Activated naive CD4-positive, alpha-beta T cell (primary cell): Measurements from ENCODE around the gene PBRM1.

Experiments used
- DNase-seq, 4 experiments: peaks; one replicate each; lab custom pipeline; 2025; lab: John Stamatoyannopoulos, UW

Gene PBRM1

DNA sequence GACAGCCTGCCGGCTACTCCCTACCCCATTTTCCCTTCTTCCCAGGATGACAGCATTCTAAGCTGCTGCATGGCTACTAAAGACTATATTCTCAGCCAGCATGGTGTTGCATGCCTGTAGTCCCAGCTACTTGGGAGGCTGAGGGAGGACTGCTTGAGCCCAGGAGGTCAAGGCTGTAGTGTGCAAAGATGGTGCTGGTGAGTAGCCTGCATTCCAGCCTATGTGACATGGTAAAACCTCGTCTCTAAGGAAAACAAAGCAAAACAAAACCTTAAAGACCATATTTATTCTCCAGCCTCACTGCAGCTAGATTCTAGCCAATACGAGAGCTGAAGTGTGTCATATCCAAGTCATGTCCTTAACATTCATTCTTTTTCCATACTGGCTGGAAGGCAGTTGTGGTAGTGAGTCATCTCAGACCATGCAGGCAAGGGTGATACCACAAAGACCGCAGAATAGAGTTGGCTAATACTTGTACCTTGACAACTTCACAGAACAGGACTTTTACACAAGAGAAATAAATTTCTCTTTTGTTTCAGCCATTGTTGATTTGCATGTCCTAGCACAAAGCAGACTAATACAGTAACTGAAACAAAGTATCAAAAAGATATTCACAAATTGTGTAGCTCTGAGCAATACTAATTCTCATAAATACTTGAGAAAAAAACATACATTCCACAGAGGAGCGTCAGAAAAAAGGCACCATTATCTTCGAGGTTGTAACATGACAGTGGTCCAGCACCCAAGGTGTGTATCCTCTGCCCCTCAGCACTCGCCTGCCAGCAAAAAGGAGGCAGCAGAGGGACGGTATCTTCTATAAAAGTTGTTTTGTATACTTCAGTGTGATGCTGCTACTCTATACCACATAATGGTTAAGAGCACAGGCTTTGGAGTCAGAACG is 14.8 kb downstream of the PBRM1 start:
- no peak for DNase-seq

DNA sequence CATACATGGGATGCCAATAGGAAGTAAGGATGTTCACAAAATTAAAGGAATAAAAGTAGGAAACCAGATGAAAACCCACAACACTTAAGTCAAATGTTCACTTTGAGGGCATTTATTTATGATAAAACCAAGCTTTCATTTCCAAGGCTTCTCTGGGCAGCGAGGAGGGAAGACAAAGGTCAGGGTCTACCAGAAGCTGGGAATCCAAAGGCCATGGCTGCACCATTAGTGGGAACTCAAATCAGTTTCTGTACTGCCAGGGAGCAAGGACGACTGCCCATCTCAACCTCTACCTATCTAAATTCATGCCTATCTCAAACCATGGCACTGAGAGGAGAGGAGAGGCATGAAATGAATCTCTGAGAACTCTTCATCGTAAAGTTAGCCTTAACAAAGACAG is 22.6 kb downstream of the PBRM1 start:
- DNase-seq, result no peak

DNA sequence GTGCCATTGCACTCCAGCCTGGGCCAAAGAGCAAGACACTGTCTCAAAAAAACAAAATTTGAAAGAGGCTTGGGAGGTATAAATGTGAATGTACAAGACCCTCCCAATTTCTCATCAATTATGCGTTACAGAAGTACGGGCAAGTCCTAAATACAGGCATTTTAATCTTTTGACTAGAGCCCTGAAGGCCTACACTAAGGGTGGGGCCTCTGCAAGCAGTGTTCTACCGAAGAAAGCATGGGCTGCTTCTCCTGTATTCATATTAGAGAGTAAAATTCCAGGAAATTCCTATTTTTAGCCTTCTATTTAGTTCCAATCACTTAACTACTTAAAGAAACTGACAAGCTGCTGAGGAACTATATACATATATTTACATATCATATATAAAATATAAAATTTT is 25.7 kb downstream of the PBRM1 start:
- DNase-seq, result no peak

DNA sequence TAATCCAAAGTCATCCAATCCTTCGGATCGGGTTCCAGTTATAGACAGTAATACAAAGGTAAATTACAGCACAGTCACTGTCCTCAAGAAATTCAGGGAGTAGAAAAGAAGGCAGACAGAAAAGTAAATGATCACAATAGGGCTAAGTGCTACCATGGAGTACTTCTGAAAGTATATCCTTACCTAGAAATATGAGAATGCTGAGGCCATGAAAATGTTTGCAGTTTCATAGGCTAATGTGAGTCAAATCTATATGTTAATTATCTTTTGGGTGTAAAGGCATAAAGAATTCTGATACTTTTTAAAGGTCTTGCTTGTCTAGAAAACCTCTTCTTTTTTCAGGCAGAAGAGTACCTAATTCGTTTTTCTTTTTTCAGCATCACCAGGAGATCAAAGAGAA is 29.8 kb downstream of the PBRM1 start:
- DNase-seq, result no peak

DNA sequence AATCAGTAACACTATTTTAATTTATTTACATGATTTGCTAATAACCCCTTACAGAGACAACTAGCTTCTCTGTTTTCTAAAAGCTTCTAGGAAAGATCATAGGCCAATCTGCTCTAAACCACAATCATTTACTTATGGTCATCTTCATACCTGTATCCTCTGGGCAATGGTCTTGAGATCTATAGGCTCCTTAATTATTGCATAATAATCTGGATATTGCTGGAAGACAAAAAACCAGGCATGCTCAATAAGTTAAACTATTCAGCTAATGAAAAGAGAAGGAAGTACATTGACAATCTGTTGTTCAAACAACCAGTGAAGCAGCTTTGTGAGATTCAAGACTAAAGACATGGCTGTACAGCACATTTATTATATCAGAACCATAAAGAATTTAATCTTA is 34.1 kb downstream of the PBRM1 start:
- no peak for DNase-seq

DNA sequence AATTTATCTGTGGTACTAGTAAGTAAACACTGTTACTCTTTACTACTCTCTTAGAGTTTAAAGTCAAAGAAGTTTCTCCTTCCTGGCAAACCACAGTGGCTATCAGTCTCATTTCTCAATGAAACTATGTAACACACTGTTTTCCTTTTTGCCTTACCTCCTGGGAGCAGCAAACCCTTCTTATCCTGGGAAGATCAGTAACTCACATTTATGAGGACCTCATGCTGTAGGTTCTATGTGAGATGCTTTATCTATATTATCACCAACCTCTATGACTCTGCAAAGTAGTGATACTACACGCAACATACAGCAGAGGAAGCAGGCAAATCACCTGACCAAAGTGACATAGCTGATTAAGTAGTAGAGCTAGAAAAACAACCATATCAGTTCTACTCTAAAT is 35.3 kb downstream of the PBRM1 start:
- no peak for DNase-seq

DNA sequence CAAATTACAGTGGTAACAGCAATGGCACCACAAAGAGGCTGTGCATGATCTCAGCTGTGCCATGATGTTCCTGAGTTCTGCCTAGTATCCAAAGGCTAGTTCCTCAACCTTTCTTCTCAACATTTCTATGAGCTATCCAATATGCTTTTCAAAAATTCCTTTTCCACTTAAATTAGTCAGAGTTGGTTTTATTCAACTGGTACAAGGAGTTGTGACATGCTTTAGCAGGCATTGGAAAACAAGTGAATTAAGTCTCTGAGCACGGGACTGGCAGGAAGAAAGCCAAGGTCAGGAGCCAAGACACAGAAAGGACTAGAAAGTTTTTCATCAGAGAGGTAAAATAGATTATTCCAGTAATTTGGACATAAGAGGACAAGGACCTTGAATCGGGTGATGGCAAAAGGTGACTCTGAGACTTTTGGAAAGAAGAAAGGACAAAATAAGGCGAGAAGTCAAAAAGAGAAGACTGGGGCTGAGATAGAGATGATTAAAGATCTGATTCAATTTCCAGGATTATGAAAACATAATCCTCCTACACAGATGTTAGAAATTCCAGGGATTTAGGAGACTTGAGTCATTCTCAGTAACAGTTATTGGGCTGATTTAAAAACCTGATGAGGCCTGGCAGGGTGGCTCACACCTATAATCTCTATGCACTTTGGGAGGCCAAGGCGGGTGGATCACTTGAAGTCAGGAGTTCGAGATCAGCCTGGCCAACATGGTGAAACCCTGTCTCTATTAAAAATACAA is 36.1 kb downstream of the PBRM1 start:
- no peak for DNase-seq

DNA sequence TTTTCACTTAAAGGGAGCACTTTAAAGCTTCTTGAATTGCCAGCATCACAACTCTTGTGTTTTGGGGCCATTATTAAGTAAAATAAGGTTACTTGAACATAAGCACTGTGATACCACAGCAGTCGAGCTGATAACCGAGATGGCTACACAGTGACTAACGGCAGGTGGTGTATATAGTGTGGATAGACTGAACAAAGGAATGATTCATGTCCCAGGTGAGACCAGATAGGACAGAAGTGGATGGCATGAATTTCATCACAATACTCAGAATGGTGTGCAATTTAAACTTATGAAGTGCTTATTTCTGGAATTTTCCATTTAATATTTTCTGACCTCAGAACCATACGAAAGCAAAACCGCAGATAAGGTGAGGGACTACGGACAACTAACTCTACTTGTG is 40.2 kb downstream of the PBRM1 start:
- no peak for DNase-seq

DNA sequence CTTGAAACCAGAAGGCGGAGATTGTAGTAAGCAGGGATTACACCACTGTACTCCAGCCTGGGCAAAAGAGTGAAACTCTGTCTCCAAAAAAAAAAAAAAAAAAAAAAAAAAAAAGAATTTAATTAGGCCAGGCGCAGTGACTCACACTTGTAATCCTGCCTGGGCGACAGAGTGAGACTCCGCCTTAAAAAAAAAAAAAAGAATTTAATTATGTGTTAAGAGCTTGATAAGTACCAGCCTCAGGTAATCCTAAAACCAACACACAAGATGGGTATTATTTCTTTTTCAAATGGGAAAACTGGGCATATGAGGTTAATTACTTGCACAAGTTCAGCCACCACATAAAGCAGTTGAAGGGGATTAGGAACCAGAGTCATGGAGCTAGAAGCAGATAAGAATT is 49.0 kb downstream of the PBRM1 start:
- no peak for DNase-seq

DNA sequence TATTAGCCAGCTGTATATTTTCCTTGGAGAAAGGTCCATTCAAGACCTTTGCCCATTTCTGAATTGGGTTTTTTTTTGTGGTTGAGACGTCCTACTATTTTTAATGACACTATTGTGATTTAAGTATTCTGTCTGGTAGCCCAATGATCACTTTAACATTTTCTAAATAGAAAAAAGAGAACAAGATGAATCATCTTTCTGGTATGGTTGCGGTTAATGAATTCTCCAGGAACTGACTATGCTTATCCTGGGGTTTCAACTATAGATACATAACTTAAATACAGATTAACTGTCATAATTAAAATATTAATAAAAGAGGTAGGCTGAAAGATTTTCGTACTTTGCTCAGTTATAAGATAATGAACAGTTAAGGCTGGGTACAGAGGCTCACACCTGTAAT is 51.9 kb downstream of the PBRM1 start:
- no peak for DNase-seq

DNA sequence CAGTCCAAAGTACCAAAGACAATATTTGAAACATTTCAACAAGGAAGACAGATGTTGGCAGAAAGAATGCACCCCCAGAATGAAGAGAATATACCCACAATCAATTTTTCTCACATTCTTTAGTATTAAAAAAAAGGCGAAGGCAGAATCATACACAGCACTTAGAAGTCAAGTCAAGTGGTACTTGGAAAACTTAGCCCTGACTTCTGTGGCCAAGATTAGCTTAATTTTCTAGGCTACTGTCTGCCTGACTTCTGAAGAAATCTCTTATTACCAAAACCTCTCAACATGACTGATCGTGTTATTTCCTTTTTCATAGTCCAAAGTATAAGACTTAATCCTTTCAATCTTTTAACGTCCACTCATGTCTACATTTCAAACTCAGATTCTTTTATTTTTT is 60.7 kb downstream of the PBRM1 start:
- DNase-seq, result no peak

DNA sequence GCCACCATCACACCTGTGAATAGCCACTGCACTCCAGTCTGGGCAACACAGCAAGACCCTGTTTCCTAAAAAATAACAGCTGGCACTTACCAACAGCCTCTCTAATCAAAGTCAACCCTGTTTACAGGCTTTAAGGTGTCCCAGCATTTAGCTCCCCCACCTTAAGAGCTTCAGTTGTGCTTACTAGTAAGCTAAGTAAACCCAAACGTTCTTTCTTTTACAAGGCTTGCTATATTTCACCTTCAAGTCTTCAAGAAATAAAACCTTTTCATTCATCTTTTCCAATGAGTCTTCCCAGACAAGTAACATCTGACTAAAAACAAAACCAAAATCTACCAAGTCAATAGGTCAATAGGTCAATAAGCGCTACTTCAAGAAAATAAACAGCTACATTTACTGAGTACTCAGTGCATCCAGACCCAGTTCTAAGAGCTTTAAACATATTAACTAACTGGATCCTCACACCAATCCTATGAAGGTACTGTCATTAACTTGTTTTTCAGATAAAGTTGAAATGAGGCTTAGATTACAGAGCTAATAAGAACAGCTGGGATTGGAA is 62.4 kb downstream of the PBRM1 start:
- DNase-seq, result no peak

DNA sequence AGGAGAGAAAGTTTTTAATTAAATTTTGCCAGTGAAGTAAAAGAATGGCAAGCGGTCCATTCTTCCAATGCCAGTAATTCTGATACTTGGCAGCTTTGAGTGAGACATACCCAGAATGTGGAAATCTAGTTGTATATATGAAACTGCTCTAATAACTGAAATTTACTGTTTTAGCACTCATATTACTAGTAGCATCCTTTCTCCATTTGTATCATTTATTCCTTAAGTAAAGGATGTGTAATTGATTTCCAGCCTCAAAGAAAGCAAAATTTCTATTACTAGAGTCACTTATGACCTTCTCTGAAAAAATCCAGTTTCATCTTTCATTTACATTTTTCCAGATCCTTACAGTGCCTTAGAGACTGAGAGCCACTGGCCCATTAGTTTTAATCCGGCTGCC is 65.1 kb downstream of the PBRM1 start:
- DNase-seq, result no peak

DNA sequence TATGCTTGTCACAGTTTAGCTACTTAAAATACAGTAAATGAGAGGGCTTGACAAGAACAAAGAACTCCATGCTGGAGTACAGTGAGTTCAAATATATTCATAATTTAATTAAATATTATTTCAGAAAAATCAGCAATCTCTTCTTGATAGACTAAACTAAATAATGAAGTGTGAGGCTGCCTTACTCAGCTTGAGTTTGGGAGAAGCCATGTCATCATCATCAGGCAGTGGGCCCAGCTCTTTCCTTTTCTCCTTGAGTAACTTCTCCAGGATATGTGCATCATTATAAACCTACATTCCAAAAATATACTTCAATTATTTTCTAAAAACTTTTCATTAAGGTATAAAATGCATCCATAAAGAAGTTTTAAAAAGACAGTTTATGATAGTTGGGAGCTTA is 70.5 kb downstream of the PBRM1 start:
- no peak for DNase-seq

DNA sequence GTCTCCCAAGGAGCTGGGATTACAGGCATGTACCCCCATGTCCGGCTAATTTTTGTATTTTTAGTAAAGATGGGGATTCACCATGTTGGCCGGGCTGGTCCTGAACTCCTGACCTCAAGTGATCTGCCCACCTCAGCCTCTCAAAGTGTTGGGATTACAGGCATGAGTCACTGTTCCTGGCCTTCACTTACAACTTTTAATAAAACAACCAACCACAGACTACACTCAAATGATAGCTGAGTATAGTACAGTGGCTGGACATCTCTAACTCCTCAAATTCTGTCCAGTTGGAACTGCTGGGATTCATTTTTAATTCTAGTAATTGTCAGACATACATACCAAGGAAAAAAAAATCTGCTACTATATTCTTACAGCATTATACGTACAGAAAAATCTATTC is 71.0 kb downstream of the PBRM1 start:
- no peak for DNase-seq

DNA sequence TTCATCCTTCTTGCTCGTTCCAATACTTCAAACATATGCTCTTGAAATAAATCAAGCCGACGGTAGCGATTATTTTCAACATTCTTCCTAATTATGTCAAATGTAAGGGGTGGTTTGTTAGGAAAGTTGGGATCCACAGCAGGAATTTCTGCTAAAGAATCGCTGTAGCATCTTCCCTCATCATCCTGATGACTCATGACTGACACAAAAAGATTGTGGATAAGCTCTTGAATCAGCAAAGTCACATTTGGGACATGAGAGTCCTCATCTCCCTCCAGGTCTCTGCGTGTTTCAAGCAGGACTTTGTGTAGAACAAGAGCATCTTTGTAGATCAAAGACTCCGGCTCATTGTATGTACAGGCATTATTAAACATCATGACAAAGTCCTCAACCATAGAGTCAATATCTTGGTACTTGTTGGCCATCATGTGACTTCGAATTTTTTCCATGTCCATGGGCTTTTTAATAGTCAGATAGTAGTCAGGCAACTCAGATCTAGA is 76.3 kb downstream of the PBRM1 start:
- no peak for DNase-seq

DNA sequence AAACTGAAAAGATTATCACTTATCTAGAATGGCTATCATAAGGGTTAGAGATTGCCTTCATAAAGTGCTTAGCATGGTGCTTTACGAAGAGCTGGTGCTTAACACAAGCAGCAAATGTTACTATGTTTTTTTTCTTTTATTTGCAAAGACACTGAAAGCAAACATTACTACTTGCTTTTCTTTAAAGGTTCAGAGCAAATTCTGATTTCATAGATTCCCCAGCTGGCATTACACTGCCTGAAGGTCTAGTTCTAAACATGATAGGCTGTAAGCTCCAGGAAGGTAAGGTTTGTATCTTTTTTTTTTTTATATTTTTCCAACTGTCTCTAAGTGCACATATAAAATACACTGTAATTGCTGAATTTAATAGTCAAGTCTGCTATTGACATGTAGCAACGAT is 77.4 kb downstream of the PBRM1 start:
- no peak for DNase-seq

DNA sequence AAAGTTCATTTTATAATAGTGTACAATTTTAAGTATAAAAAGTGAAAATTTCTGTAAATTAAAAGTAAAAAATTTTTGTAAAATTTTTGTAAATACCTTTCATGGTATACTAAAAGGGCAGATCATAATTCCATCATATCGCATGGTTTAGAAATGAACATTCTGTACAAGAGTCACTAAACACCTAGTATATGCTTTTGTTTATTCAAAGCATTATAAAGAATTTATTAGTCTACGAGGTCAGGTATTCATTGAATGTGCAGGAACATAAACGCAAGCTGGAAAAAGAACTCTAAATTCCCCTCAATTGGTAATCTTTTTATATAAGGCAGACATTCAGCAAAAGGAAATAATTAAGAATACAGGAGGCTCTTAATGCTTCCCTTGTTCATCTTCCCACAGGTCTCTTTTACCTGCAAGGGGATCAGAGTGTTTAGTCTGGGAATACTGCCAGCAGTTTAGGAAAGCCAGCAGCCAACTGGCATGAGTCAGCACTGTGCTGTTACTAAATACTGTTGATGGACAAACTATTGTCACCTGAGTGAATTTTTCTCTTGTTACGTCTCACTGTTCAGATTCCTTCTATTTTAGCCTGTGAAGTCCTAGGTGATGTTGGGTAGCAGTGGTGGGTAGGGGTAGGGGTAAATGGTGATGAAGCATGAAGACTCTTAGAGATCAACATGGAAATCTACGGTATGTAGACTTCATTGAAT is 79.2 kb downstream of the PBRM1 start:
- DNase-seq, result no peak

DNA sequence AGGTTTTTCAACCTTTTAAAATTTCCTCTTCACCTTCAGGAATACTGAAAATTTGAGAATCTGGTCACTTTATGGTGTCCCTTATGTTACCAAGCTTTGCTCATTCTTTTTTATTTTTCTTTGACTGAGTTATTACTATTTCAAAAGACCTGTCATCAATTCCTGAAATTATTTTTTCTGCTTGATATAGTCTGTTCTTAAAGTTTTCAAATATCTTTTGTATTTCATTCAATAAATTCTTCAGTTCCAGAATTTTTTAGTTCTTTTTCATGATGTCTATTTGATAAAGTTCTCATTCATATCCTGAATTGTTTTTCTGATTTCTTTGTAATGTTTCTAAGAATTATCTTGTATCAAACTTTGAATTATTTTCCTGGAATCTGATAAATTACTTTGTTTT is 85.5 kb downstream of the PBRM1 start:
- no peak for DNase-seq

DNA sequence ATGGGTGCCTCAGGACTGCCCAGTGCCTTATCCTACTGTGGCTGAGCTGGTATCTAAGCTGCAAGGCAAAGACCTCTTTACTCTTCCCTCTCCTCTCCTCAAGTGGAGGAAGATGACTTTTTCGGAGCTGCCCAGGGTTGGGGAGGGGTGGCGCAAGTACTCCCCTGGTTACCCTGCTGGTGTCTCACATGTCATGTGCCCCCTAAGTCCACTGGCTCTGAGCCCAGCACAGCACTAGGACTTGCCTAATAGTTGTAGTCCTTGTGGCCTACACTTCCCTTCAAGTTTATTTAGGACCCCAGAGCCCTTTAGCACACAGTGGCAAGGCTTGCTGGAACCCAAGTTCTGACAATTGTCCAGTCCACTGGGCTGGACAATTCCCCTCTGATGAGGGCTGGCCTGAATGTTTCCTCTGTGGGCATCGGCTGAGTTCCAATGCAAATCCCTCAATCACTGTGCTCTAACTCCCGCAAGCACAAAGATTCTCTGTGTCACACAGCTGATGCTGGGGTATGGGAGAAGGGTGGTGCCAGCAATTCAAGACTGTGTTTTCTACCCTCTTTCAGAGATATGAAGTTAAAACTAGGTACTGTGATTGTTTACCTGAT is 89.0 kb downstream of the PBRM1 start:
- DNase-seq, result no peak

DNA sequence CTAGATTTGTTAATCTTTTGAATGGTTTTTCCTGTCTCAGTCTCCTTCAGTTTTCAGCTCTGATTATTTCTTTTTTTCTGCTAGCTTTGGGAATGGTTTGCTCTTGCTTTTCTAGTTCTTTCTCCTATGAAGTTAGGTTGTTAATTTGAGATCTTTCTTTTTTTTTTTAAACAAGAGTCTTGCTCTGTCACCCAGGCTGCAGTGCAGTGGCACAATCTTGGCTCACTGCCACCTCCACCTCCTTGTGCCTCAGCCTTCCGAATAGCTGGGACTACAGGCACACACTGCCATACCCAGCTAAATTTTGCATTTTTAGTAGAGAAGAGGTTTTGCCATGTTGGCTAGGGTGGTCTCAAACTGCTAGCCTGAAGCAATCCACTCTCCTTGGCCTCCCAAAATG is 92.6 kb downstream of the PBRM1 start:
- DNase-seq, result no peak
